GM21528 (cell line): Measurements from ENCODE around the gene PRMT2.
A peak's percentile ranks its signal among the peaks of the same experiment; 100 is the strongest.
"Not testable (repeated sequence)": the region's sequence is repeated elsewhere in the genome, so short reads cannot be mapped to it uniquely, and the experiment has no call there.

ENCODE experiments used
- ATAC-seq: cut with Tn5 transposase; IDR thresholded peaks from one replicate; pipeline ENCODE4 v1.9.1; 2021; ENCODE audit warnings: mild to moderate bottlenecking, moderate library complexity; ENCODE audit not compliant: unreplicated experiment, low FRiP score

PRMT2 gene

GRCh38 chr21:46617267-46618051, 18.0 kb upstream of the PRMT2 start:
- ATAC-seq = no peak

DNA sequence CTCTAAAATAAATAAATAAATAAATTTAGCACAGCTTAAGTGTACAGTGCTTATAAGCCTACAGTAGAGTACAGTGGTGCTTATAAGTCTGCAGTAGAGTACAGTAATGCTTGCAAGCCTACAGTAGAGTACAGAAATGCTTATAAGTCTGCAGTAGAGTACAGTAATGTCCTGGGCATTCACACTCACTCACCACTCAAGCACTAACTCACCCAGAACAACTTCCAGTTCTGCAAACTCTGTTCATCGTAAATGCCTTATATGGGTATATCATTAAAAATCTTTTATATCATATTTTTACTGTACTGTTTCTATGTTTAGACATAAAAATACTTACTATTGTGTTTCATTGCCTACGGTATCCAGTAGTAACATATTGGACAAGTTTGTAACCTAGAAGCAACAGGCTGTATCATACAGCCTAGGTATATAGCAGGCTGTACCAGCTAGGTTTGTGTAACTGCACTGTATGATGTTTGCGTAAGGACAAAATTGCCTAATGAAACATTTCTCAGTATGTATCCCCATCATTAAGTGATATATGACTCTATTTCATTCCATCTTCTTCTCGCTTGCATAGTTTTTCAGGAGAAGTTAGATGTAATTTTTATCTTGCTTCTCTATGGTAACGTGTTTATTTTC, 16.6 kb upstream of the PRMT2 start:
- ATAC-seq = no peak

GRCh38 chr21:46619846-46620245, 15.6 kb upstream of the PRMT2 start:
- ATAC-seq = no peak

DNA sequence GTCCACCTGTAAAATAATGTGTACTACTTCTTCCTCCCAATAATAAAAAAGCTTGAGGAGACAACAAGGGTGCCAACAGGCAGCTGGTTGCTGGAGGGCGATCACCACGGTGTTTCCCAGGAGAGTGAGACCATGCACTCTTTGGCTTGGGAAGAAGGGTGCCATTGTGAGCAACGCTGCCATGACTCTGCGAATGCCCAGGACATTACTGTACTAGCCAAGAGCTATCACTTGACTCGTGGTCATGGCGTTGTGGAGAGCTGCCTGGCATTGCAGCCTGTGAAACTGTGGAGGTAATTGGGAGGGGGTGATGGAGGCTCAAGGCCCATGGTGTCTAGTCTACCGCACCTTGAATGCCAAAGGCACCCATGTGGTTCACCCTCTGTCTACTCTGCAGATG, 14.6 kb upstream of the PRMT2 start:
- ATAC-seq = no peak

GRCh38 chr21:46621457-46622182, 13.9 kb upstream of the PRMT2 start:
- ATAC-seq = no peak

DNA sequence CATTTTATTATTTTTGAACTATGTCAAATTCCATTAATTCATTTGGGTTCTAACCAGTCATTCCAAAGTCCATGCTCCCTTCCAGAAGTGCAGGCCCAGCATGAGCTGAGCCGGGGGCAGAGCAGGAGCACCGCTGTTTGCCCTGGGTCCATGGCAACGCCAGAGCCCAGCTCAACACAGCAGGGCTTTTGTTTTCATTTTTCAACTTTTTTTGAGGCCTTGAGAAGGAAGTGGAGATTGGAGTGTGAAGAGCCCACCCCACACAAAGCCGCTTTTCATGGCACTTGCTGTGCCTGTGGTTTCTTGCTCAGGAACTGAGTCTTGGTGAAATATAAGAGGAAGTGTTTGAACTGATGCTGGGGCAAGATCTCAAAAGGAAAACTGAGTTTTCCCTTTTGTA, 13.2 kb upstream of the PRMT2 start:
- ATAC-seq = no peak

- no peak for ATAC-seq
Observed at GRCh38 chr21:46624050-46624449, 11.4 kb upstream of the PRMT2 start.

GRCh38 chr21:46625759-46626158, 9.7 kb upstream of the PRMT2 start:
- ATAC-seq = no peak

DNA sequence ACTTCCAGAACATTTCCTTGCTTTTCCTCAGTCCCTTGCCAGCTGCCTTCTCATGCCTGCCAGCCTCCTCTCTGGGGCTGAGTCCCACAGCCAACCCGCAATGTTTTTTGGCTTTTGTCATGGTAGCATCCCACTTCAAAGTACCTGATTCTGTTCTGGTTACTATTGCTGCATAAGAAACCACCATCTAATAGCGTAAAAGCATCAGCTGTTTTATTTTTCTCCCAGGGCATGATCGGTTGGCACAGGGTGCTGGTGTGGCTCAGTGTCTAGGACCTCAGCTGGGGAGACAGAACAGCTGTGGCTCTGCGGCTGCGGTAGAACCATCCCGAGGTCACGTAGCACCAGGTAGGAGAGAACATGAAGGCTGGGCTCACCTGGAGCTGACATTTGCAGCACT, 8.9 kb upstream of the PRMT2 start:
- ATAC-seq = no peak

DNA sequence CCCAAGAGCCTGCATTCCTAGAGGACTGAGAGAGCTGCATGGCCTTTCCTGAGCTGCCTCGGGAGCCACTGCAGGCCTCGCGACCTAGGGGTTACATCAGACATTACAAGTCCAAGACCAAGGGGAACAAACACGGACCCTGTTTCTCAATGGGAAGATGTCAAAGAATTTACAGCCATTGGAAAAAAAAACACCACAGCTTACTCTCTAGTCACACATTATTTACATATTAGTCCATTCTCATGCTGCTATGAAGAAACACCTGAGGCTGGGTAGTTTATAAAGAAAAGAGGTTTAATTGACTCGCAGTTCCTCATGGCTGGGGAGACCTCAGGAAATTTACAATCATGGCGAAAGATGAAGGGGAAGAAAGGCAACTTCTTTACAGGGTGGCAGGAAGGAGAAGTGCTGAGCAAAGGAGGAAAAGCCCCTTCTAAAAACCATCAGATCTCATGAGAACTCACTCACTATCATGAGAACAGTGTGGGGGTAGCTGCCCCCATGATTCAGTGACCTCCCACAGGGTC, 8.4 kb upstream of the PRMT2 start:
- no peak for ATAC-seq

DNA sequence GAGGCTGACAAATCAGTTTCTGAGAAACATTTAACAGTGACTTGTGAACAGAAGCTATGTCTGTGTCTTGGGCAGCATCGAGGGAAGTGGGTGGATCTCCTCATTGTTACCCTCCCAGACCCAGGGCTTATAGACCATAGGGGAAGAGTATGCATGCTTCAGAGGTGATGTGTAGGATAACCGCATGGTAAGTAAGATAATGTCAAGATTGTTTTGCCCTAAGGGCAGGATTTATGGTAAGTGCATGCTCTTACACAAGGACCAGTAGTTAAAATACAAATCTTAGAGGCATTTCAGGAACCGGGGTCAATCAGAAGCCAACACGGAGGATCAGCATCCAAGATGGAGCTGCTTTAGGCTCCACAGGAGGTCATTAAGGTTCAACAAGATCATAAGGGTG, 7.7 kb upstream of the PRMT2 start:
- ATAC-seq = no peak

- ATAC-seq = no peak
Observed at GRCh38 chr21:46628868-46629267, 6.6 kb upstream of the PRMT2 start.

DNA sequence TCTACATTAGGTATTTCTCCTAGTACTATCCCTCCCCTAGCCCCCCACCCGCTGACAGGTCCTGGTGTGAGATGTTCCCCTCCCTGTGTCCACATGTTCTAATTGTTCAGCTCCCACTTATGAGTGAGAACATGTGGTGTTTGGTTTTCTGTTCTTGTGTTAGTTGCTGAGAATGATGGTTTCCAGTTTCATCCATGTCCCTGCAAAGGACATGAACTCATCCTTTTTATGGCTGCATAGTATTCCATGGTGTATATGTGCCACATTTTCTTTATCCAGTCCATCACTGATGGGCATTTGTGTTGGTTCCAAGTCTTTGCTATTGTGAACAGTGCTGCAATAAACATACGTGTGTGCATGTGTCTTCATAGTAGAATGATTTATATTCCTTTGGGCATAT, 4.6 kb upstream of the PRMT2 start:
- not testable (repeated sequence) for ATAC-seq

GRCh38 chr21:46633566-46633965, 1.9 kb upstream of the PRMT2 start:
- ATAC-seq = no peak

GRCh38 chr21:46634427-46634826, 1.0 kb upstream of the PRMT2 start:
- no peak for ATAC-seq

DNA sequence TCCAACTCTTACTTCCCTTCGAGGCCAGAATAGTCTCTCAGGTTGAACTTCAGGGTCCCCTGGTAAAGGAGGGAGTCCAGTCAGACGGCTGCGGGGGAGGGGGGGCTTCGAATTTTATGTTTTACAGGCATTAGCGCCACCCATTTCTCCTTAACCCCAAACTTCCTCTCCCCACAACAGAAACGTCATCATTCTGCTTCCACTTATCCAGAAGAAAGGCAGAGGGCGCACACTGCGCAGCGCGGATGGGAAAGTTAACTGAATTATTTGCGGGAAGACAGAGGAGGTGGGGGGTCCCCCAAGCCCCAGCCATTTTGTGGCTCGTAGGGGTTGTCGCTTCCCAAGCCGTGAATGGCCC, 529 bp upstream of the PRMT2 start:
- peak; percentile 13 for ATAC-seq

DNA sequence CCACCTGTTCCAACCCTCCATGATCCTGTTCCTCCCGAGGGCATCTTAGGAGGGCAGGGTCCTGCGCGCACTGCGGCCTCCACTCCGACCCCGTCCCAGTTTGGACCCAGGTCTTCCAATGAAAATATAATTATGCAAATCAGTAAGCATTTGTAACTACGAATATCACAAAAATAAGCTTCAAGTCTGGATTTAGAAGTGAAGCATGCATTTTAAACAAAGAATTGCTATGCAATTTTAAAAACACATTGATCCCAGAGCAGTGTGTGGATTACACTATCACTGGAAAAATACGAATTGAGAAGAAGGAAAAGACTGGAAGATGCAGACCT, 673 bp downstream of the PRMT2 start:
- no peak for ATAC-seq

DNA sequence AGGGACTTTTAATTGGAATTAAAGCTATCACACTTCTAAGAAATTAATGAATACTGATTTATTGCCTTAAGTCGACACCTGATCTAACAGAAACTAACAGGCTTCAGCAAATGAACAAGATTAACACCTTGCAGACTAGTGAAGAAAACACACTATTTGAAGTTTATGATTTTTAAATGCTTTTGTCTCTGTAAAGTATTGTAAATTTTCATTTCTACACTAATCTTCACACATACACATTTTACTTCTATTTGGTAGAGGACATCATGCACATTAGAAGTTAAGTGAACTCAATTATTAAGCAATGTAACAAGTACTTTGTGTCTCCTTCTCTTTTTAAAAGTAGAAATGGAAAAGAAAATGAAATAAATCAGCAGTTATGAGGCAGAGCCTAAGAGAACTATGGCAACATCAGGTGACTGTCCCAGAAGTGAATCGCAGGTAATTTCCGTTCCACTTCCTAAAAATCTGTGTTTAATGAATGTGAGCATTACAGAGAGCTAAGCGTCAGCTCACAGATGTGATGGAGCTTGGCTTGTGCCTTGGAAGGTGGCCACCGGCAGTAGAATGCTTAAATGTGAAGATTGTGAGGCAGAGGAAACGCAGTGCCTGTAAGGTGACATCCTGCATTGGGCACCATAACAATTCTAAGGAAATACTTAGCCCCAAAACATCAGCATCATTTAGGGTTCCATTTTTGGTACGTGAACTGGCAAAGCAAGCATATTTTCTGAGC, 1.2 kb downstream of the PRMT2 start:
- ATAC-seq = no peak

DNA sequence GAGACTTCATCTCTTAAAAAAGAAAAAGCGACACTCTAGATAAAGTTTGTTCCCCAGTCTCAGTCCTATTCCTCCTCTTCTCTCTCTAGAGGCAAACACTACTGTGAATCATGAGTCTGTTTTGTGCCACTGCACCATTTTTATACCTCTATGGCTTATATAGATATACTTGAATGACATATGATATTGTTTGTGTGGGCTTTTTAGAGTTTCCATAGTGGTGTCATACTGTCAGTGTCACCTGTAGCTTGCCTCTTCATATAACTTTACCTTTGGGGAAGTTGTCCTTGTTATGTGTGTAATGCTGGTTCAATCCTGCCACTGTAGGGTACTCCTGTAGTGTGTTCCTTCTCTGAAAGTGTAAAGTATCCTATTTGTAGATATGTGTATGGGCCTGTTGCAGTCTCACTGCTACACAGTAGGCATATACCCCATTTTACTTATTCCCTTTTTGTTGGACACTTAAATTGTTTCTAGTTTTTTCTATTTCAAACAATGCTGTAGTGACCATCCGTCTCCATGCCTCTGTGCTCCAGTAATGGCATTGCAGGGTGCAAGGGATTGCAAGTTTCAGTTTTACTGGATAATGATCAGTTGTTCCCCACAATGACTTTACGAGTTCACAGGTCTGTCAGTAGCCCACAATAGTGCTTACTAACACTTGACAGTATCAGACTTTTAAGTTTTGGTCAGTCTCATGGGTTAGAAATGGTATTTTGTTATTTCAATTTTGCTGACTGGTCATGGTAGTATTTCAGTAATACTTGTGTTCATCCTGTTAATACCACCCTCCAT, 2.7 kb downstream of the PRMT2 start:
- ATAC-seq = no peak
